CD4-positive, alpha-beta T cell (primary cell): ENCODE measurements around the gene SSBP2. TPM values are rescaled to one million over a fixed set of nuclear protein-coding genes. Genes with fewer than 3 reads are reported as not detected.
"Not testable (repeated sequence)": the region's sequence is repeated elsewhere in the genome, so short reads cannot be mapped to it uniquely, and the experiment has no call there.

ENCODE experiments used
- ATAC-seq: fragments of 200-7000 bp; cut with Tn5 transposase; one replicate; pipeline ENCODE4 v1.10.0; 2022; ENCODE audit warnings: mild to moderate bottlenecking; ENCODE audit not compliant: poor library complexity
- CTCF ChIA-PET: fragments of 350-600 bp; sonication (Branson Sonifier 250); formaldehyde crosslinking; loops from one replicate; lab custom pipeline; 2021; ENCODE audit warnings: antibody characterized with exemption, inconsistent platforms; lab: Charles Lee
- POLR2A ChIA-PET: fragments of 350-600 bp; sonication (Branson Sonifier 250); formaldehyde crosslinking; loops from one replicate; lab custom pipeline; 2021; ENCODE audit warnings: antibody characterized with exemption, inconsistent platforms; lab: Charles Lee
- DNase-seq, 14 experiments: peaks; one replicate each; pipeline ENCODE4 v3.0.0-alpha.2; 2013 to 2020; ENCODE audit warnings: mixed read lengths in 2 of 14
- H3K27ac ChIP-seq, 2 donors: one replicate each; pipeline versions ENCODE4 v1.5.1 to v1.7.0; 2013; ENCODE audit warnings: low read length in 2 of 2, low read depth in 1 of 2, mild to moderate bottlenecking in 1 of 2
- H3K27me3 ChIP-seq, 2 experiments: 1 replicate in 1 of 2; 2 replicates in 1 of 2; pipeline versions ENCODE4 v1.6.1 to v1.7.0; 2013; ENCODE audit warnings: low read length in 2 of 2, control low read depth in 1 of 2, mild to moderate bottlenecking in 1 of 2, moderate library complexity in 1 of 2; ENCODE audit not compliant: insufficient read depth in 2 of 2, control insufficient read depth in 1 of 2
- H3K36me3 ChIP-seq: one replicate; pipeline ENCODE4 v1.6.1; 2013; ENCODE audit warnings: low read length, control low read depth; ENCODE audit not compliant: insufficient read depth
- H3K4me1 ChIP-seq: one replicate; pipeline ENCODE4 v1.6.1; 2013; ENCODE audit warnings: low read length, control low read depth; ENCODE audit not compliant: insufficient read depth
- H3K4me3 ChIP-seq: one replicate; pipeline ENCODE4 v1.5.1; 2013; ENCODE audit warnings: mild to moderate bottlenecking, low read length, moderate library complexity
- H3K9me3 ChIP-seq, 2 experiments: 1 replicate in 1 of 2; 2 replicates in 1 of 2; pipeline versions ENCODE4 v1.6.1 to v1.7.0; 2013; ENCODE audit warnings: low read length in 2 of 2, mild to moderate bottlenecking in 2 of 2, control low read depth in 1 of 2, moderate library complexity in 1 of 2; ENCODE audit not compliant: control insufficient read depth in 1 of 2, insufficient read depth in 1 of 2
- H3K27ac Mint-ChIP-seq: one replicate; pipeline ENCODE4 v1.8.0; 2020; ENCODE audit warnings: mixed read lengths
- H3K27me3 Mint-ChIP-seq: one replicate; pipeline ENCODE4 v1.8.0; 2021; ENCODE audit warnings: mixed read lengths
- H3K36me3 Mint-ChIP-seq: one replicate; pipeline ENCODE4 v1.8.0; 2021; ENCODE audit warnings: low read depth, mixed read lengths
- H3K4me1 Mint-ChIP-seq: one replicate; pipeline ENCODE4 v1.8.0; 2021; ENCODE audit warnings: low read depth, mixed read lengths
- H3K4me3 Mint-ChIP-seq: one replicate; pipeline ENCODE4 v1.8.0; 2020; ENCODE audit warnings: mild to moderate bottlenecking, mixed read lengths
- H3K9me3 Mint-ChIP-seq: one replicate; pipeline ENCODE4 v1.8.0; 2020; ENCODE audit warnings: mixed read lengths
- CTCF ChIP-seq: fragments of 200-600 bp; IDR thresholded peaks from one replicate; pipeline ENCODE4 v1.8.0; 2022; ENCODE audit warnings: antibody characterized with exemption, mild to moderate bottlenecking
- intact Hi-C, 2 experiments: fragments of 100-400 bp; cut with DNase I in 1 of 2; cut with micrococcal nuclease in 1 of 2; formaldehyde crosslinking; loops; one replicate each; pipeline versions ENCODE4 v1.15.1 to v1.9.0; 2023 to 2025; cut with DNase I, micrococcal nuclease
- total RNA-seq, 174 experiments: library from RNA in 2 of 174; stranded (reverse) in 2 of 174; gene quantifications; one replicate each; pipeline ENCODE4 v1.2.3 and lab custom pipeline; 2021 to 2026

SSBP2 gene
- total RNA-seq, 2 experiments from 2014 or later: 33.5 to 36.3 TPM

- Mint-ChIP-seq H3K27me3 (no peaks in the 10 kb centered on the region), H3K4me1 (peaks cover 90% of the 10 kb centered on the region), H3K27ac (no peak overlapping the region), H3K36me3 (peaks cover 22% of the 10 kb centered on the region), H3K4me3 (no peak overlapping the region), H3K9me3 (no peaks in the 10 kb centered on the region)
- Histone ChIP-seq H3K4me1 (peaks cover 10% of the 10 kb centered on the region), H3K9me3 (no peaks in the 10 kb centered on the region), H3K4me3 (no peak overlapping the region), H3K27ac (no peak overlapping the region), H3K36me3 (peaks cover 2% of the 10 kb centered on the region), H3K27me3 (no peaks in the 10 kb centered on the region)
- DNase-seq: no peak
- ATAC-seq: no peak
- CTCF ChIA-PET: no interaction called here
- POLR2A ChIA-PET: no interaction called here
- TF ChIP-seq CTCF: no peak
- intact Hi-C loops: no loop called here
Measured at GRCh38 chr5:81717226-81717625, 33.7 kb downstream of the SSBP2 start.

GRCh38 chr5:81714076-81714475, 36.8 kb downstream of the SSBP2 start:
- H3K36me3 ChIP-seq, H3K4me1 ChIP-seq, H3K9me3 Mint-ChIP-seq, intact Hi-C loops, ATAC-seq, H3K27ac Mint-ChIP-seq, CTCF ChIA-PET, H3K27ac ChIP-seq, POLR2A ChIA-PET, H3K27me3 ChIP-seq, DNase-seq, H3K9me3 ChIP-seq, H3K4me3 Mint-ChIP-seq, H3K4me3 ChIP-seq, H3K27me3 Mint-ChIP-seq: not testable (repeated sequence)
- Mint-ChIP-seq H3K36me3 (peaks cover 22% of the 10 kb centered on the region), H3K4me1 (peaks cover 80% of the 10 kb centered on the region)

- no peaks in the 10 kb centered on the region for H3K9me3 Mint-ChIP-seq
- H3K27ac Mint-ChIP-seq: no peak overlapping the region
- H3K36me3 Mint-ChIP-seq: peaks cover 25% of the 10 kb centered on the region
- no peak for ATAC-seq
- Histone ChIP-seq H3K9me3 (no peaks in the 10 kb centered on the region), H3K4me1 (no peaks in the 10 kb centered on the region), H3K27me3 (no peaks in the 10 kb centered on the region), H3K4me3 (no peak overlapping the region), H3K36me3 (no peaks in the 10 kb centered on the region), H3K27ac (no peak overlapping the region)
- intact Hi-C loops: no loop called here
- peaks cover 58% of the 10 kb centered on the region for H3K4me1 Mint-ChIP-seq
- ChIA-PET POLR2A (interaction anchor here (1.1 kb wide), 1 partner anchor 9 kb away, joined by 3 read pairs; no protein-coding TSS in a partner anchor), CTCF (interaction anchor here (1.3 kb wide), 1 partner anchor 58 kb away, joined by 3 read pairs; no protein-coding TSS in a partner anchor)
- no peak for DNase-seq
- TF ChIP-seq CTCF: no peak
- H3K4me3 Mint-ChIP-seq: no peak overlapping the region
- H3K27me3 Mint-ChIP-seq: no peaks in the 10 kb centered on the region
Measured at GRCh38 chr5:81708889-81709288, 42.0 kb downstream of the SSBP2 start.

- H3K4me3 ChIP-seq: no peak overlapping the region
- peaks cover 50% of the 10 kb centered on the region for H3K36me3 Mint-ChIP-seq
- H3K4me3 Mint-ChIP-seq: no peak overlapping the region
- no peaks in the 10 kb centered on the region for H3K36me3 ChIP-seq
- H3K27ac ChIP-seq: no peak overlapping the region
- ChIA-PET POLR2A (no interaction called here), CTCF (no interaction called here)
- H3K9me3 ChIP-seq: peaks cover 0 to 3% of the 10 kb centered on the region in 2 experiments
- intact Hi-C loops: no loop called here
- DNase-seq (no peak), ATAC-seq (no peak)
- TF ChIP-seq CTCF: no peak
- no peaks in the 10 kb centered on the region for H3K27me3 ChIP-seq
- H3K27me3 Mint-ChIP-seq: no peaks in the 10 kb centered on the region
- H3K4me1 ChIP-seq: no peaks in the 10 kb centered on the region
- peaks cover 6% of the 10 kb centered on the region for H3K9me3 Mint-ChIP-seq
- H3K4me1 Mint-ChIP-seq: peaks cover 51% of the 10 kb centered on the region
- H3K27ac Mint-ChIP-seq: no peak overlapping the region
Measured at GRCh38 chr5:81703840-81704239, 47.1 kb downstream of the SSBP2 start.
